Measurements from ENCODE around the gene UTS2R. TPM values are rescaled to one million over a fixed set of nuclear protein-coding genes. Genes with fewer than 3 reads are reported as not detected.

Gene UTS2R
- total RNA-seq, 1 donor from 2014 or later, result 0.22 TPM

DNA sequence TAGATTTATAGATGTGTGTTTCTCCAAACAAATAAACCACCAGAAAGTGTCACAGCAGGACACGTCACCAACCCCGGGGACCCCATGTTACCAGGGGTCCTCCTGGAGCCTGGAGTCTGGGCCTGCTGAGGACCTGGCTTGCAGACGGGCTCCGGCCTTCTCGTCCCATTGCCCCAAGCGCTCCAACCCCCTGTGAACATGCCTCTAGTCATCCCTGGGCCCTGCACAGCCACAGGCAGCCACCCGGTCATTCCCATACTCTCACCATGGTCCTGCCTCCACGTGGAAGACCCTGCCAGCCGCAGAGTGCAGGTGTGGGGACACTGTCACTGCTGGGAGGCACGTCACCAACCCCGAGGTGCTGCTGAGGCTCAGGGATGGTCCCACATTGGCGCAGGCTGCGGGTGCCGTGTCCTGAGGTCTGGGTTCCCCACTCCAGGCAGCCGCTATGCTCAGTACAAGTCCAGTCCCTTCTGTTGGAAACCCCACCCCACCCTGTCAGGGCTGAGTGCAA is 42.5 kb upstream of the UTS2R start:
- H3K4me3 Mint-ChIP-seq (ENCODE audit: low read depth), result no peak overlapping the region
- H3K36me3 Mint-ChIP-seq (ENCODE audit: insufficient read depth), result no peaks in the 10 kb centered on the region
- H3K27me3 Mint-ChIP-seq, result peaks cover 27% of the 10 kb centered on the region
- DNase-seq (ENCODE audit: low spot score, unreplicated experiment), result no peak
- peaks cover 5% of the 10 kb centered on the region for H3K4me1 Mint-ChIP-seq (ENCODE audit: low read depth)
- H3K9me3 Mint-ChIP-seq (ENCODE audit: low read depth), result no peaks in the 10 kb centered on the region
- TF ChIP-seq, protein P1, sequence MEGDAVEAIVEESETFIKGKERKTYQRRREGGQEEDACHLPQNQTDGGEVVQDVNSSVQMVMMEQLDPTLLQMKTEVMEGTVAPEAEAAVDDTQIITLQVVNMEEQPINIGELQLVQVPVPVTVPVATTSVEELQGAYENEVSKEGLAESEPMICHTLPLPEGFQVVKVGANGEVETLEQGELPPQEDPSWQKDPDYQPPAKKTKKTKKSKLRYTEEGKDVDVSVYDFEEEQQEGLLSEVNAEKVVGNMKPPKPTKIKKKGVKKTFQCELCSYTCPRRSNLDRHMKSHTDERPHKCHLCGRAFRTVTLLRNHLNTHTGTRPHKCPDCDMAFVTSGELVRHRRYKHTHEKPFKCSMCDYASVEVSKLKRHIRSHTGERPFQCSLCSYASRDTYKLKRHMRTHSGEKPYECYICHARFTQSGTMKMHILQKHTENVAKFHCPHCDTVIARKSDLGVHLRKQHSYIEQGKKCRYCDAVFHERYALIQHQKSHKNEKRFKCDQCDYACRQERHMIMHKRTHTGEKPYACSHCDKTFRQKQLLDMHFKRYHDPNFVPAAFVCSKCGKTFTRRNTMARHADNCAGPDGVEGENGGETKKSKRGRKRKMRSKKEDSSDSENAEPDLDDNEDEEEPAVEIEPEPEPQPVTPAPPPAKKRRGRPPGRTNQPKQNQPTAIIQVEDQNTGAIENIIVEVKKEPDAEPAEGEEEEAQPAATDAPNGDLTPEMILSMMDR (IDR thresholded peaks at IDR 0.05; ENCODE audit: unreplicated experiment), result no peak
- H3K27ac Mint-ChIP-seq, result no peak overlapping the region

DNA sequence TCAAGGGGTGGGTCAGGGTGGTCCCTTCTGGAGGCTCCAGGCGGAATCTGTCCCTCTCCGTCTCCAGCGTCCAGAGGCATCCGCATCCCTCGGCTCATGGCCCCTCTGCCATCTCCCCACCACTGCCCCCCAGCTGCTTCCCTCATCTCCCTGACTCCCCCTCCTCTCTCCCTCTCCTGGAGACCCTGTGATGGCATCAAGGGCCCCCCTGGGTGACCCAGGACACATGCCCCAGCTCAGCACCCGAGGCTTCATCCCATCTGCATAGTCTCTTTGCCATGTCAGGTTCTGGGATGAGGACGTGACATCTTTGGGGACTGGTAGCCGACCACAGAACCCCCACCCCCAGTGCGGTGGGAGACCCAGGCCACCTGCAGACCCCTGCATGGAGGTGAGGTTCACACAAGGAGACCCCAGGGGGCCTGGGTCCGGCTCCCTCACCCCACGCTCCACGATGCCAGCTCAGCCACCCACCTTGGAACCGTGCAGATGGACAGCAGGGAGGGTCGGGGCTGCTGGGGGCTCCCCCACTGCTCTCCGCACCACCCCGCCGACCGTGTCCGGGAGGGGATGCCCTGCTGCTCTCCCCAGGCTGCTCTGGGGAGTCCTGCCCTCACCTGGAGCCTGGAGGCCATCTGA is 41.8 kb upstream of the UTS2R start:
- H3K27me3 Mint-ChIP-seq, result peaks cover 32% of the 10 kb centered on the region
- peaks cover 5% of the 10 kb centered on the region for H3K4me1 Mint-ChIP-seq (ENCODE audit: low read depth)
- no peak overlapping the region for H3K4me3 Mint-ChIP-seq (ENCODE audit: low read depth)
- no peaks in the 10 kb centered on the region for H3K9me3 Mint-ChIP-seq (ENCODE audit: low read depth)
- H3K27ac Mint-ChIP-seq, result no peak overlapping the region
- no peaks in the 10 kb centered on the region for H3K36me3 Mint-ChIP-seq (ENCODE audit: insufficient read depth)
- TF ChIP-seq, protein P1 (IDR thresholded peaks at IDR 0.05; ENCODE audit: unreplicated experiment), result no peak
- no peak for DNase-seq (ENCODE audit: low spot score, unreplicated experiment)

DNA sequence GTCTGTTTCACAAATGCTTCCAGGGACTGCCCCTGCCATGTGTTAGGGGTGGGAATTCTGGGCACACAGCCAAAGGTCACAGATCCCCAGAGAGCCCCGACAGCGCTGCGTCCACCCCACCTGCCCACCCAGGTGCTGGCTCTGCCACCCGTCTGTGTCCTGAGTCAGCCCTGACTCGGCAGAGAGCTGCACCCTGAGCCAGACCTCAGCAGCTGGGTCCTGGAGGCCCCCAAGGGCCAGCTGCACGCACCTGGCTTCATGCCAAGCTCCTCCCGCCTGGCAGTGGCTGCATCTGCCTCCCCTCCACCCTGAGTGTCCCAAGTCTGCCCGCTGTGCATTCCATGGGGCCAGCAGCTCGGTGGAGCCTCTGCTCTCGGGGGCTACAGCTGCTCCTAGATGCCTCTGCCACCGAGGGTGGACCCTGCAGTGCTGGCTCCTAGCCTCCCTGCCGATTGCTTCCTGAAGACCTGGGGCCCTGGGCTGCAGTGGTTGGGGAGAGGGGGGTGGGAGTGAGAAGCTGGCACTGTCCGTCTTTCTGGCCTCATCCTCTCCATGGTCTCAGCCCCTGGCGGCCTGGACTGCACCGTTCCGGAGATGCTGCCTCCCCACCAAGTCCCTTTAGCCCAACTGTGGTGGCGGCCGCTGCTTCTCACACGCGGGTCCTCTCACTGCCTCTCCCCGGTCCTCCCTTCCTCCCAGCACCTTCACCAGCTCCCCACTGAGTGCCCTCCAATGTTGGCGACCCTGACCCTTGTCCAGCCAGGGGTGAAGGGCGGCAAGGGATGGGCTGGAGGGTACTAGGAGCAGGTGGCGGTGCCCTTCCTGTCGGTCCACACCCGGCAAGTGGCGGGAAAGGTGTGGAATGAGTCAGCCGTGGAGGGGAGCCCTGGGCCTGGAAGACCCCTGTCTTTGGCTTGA is 41.0 kb upstream of the UTS2R start:
- H3K36me3 Mint-ChIP-seq (ENCODE audit: insufficient read depth), result no peaks in the 10 kb centered on the region
- no peaks in the 10 kb centered on the region for H3K9me3 Mint-ChIP-seq (ENCODE audit: low read depth)
- H3K27ac Mint-ChIP-seq, result no peak overlapping the region
- H3K27me3 Mint-ChIP-seq, result peaks cover 40% of the 10 kb centered on the region
- peaks cover 8% of the 10 kb centered on the region for H3K4me1 Mint-ChIP-seq (ENCODE audit: low read depth)
- TF ChIP-seq, protein P1 (IDR thresholded peaks at IDR 0.05; ENCODE audit: unreplicated experiment), result no peak
- DNase-seq (ENCODE audit: low spot score, unreplicated experiment), result no peak
- no peak overlapping the region for H3K4me3 Mint-ChIP-seq (ENCODE audit: low read depth)

DNA sequence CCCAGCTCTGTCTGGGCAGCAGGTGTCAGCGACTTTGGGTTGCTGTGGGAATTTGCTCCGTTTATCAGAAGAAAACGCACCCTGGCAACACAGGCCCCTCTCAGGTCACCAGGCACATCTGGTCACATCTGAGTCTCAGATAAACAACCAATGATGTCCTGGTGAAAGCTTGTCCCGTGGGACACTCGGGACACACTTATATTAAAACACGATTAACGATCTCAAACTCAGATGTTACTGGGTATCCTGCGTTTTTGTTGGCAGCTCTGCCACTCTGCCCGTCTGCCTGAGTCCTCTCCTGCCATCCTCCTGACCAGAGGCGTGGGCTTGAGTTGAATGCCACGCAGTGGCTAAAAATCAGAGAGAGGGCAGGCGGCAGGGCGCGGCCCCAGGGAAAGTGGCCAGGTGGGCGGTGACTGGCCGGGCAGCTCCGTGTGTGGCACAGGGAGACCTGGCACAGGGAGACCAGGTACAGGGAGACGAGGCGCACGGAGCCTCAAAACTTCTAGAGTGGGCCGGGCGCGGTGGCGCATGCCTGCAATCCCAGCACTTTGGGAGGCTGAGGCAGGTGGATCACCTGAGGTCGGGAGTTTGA is 40.1 kb upstream of the UTS2R start:
- Mint-ChIP-seq H3K27ac (no peak overlapping the region), H3K9me3 (ENCODE audit: low read depth) (no peaks in the 10 kb centered on the region), H3K36me3 (ENCODE audit: insufficient read depth) (no peaks in the 10 kb centered on the region), H3K27me3 (peaks cover 46% of the 10 kb centered on the region), H3K4me1 (ENCODE audit: low read depth) (peaks cover 10% of the 10 kb centered on the region), H3K4me3 (ENCODE audit: low read depth) (no peak overlapping the region)
- DNase-seq (ENCODE audit: low spot score, unreplicated experiment), result no peak
- TF ChIP-seq, protein P1 (IDR thresholded peaks at IDR 0.05; ENCODE audit: unreplicated experiment), result no peak

DNA sequence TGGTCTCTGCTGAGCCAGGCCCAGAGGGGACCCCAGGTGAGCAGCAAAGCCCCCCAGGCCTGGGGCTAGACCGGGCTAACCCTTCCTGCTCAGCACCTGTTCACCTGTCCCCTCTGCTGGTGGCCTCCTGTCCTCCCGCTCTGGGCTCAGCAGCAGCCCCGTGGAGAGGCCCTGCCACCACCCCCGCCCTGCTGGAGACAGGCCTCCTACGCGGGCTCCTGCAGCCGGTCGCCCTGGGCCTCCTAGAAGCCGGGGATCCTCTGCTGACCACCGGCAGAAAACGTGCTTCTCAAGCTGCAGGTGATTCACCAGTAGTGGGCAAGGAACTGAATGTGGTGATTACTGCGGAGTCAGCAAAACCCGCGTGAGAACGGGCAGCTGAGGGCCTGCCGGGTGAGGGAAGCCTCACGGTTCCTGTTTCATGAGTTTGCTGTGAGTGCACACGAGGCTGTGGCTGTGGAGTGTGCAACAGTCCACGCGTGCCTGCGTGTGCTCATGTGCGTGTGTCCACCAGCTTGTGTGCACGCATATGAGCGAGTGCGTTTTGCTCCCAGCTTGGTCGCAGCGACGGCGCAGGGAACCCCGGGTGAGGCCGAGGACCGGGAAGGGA is 38.8 kb upstream of the UTS2R start:
- TF ChIP-seq, protein P1 (IDR thresholded peaks at IDR 0.05; ENCODE audit: unreplicated experiment), result no peak
- H3K4me1 Mint-ChIP-seq (ENCODE audit: low read depth), result peaks cover 10% of the 10 kb centered on the region
- no peak overlapping the region for H3K27ac Mint-ChIP-seq
- H3K27me3 Mint-ChIP-seq, result peaks cover 44% of the 10 kb centered on the region
- H3K4me3 Mint-ChIP-seq (ENCODE audit: low read depth), result peak overlapping the region; percentile 16
- DNase-seq (ENCODE audit: low spot score, unreplicated experiment), result no peak
- no peaks in the 10 kb centered on the region for H3K36me3 Mint-ChIP-seq (ENCODE audit: insufficient read depth)
- no peaks in the 10 kb centered on the region for H3K9me3 Mint-ChIP-seq (ENCODE audit: low read depth)

Data from progenitor cell of endocrine pancreas (in vitro differentiated cells).